T-helper 1 cell (primary cell): ENCODE results near the gene SLC15A4.
A peak's percentile ranks its signal among the peaks of the same experiment; 100 is the strongest.
"Not testable (repeated sequence)": the region's sequence is repeated elsewhere in the genome, so short reads cannot be mapped to it uniquely, and the experiment has no call there.

Experiments used
- DNase-seq, 5 donors: peaks; one replicate each; pipeline ENCODE4 v3.0.0-alpha.2; 2012 to 2020

The SLC15A4 gene

DNA sequence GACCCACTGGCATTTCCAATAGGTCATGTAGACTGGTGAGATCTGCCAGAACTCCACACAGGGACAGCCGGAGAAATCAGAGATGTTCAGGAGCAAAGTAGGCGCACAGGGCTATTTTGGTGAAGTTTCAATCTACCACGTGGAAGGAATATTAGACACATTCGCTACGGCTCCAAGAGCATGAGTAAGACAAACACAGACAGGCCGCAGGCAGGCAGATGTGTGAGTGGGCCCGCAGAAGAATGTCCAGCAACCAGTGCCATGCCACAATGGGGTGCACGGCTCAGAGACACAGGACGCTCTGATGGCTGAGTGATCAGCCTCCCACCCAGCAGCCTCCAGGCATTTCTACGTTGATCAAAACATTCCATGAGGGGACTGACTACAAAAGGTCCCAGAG, 10.4 kb downstream of the SLC15A4 start:
- DNase-seq: no peak

GRCh38 chr12:128811806-128812205, 12.0 kb downstream of the SLC15A4 start:
- no peak for DNase-seq

DNA sequence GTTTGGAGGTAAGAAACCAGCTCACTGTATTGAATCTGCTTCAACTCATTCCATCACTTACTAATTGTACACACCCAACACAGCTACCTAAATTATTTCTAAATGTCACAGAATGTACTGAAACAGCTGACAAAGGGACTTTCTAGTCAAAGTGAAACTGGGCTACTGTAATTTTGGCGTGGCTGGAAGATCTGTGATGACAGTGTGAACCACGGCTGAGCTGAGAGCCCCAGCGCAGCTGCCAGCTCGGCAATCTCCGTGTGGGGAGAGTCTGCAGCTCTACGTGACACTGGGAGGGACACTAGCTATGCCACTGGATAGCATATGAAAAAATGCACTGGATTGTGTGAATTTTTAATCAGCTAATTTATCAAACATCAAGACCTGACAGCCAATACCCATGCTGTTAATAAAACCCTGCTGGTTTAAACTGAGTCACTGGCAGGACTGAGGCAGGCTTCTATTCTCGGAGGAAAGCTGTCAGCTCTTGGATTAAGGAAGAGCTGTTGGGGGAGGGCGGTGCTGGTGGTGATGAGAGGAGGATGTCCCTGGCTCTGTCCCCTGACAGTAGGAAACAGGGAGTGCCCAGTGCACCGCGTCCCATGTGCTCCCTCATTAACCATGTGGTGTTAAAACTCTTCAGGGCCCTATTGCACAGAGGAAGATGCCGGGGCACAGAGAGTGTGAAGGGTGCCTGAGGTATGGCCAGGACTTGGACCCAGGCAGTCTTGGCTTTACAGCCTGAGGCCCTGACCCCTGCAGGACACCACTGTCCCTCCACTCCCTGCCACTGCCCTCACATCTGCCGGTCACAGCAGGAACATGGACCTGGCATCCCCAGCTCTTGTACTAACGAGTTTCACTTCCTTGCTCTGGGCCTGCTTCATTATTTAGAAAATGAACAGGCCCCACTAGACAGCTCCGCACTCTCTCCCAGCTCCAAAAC, 13.3 kb downstream of the SLC15A4 start:
- peak in 1 of 5 donors; percentile 46 for DNase-seq

- no peak for DNase-seq
Observed at GRCh38 chr12:128808651-128809050, 15.1 kb downstream of the SLC15A4 start.

DNA sequence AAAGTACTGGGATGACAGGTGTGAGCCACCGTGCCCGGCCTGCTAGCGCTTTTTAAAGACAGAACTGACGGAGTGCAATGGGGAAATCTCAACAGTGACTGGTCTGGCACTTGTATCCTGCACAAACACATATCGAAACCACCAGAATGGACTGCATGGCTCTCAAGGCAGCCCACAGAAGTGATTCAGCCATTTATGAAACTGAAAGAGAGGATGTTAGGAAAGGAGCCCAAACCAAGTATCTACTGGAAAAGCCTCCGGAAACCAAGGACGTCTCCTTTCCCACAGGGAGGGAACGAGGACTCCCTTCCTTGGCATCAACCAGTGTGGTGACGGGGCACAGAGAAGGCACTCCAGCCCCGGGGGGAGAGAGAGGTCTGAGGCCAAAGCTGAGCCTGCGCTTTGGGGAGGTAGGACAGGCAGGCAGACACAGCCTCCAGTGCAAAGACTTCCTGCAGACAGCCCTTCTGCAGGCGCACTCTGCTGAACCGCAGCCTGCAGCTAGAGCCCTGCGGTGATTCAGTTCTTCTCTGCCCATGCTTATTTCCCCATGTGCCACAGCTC, 16.5 kb downstream of the SLC15A4 start:
- no peak for DNase-seq

GRCh38 chr12:128806573-128806972, 17.2 kb downstream of the SLC15A4 start:
- DNase-seq: no peak

DNA sequence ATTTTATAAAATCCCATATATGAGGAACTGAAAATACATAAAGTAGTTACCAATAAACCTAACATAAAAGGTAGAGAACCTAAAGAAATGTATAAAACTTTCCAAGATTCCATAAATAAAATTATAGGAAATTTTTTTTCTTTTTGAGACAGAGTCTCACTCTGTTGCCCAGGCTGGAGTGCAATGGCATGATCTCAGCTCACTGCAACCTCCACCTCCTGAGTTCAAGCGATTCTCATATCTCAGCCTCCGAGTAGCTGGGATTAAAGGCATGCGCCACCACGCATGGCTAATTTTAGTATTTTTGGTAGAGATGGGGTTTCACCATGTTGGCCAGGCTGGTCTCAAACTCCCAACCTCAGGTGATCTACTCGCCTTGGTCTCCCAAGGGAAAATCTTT, 18.4 kb downstream of the SLC15A4 start:
- DNase-seq: not testable (repeated sequence)

DNA sequence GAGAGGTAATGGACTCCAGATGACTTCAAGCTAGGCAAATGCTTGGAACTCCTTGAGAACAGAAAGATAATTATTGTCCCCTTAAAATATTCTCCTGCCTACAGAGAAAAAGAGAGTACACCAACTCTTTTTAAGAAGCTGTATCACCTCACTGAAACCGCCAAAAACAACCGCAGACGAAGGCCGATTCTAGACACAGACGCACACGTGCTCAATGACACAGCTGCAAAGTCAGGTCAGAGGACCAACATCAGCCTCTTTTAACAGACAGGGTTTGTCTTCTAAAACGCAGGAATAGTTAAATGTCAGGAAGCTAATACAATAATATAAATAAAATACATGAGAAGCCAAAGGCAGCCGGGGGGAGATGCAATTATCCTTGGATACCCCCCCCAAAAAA, 19.0 kb downstream of the SLC15A4 start:
- no peak for DNase-seq

DNA sequence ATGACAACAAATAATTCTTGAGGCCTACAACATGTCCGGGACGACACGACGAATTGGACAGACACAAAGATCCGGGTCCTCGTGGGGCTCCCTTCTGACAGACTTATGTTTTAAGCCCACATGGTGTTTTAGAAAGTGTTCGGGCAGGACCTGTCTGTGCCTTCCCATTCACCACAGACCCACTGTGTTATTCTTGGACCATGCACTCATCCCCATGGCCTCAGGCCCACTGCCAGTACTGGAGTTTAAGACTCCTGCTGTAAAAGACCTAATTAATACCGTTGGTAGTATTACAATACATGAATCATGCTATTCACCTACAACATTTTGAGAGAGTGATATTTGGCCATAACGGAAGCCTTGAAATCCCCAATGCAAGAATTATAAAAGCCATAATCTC, 20.0 kb downstream of the SLC15A4 start:
- DNase-seq: no peak

DNA sequence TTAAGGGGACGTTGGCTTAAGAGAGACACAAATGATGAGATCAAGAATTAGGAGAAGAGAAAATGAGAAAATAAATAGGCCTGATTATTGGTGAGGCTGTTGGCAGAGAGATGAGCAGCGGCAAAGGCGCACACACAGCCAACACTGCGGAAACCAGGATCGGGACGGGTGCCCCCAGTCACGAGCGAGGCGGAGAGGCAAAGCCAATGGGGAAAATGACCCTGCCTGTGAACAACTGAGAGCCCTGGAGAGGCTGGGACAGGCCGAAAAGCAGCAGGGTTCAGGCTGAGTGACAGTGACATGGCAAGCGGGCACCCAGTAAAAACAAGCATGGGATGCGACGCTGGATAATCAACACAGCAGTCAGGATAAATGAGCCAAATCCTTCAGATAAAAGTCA, 21.0 kb downstream of the SLC15A4 start:
- DNase-seq: no peak

GRCh38 chr12:128801879-128802391, 21.8 kb downstream of the SLC15A4 start:
- no peak for DNase-seq

GRCh38 chr12:128800606-128801005, 23.2 kb downstream of the SLC15A4 start:
- no peak for DNase-seq

- no peak for DNase-seq
Observed at GRCh38 chr12:128798571-128799341, 25.0 kb downstream of the SLC15A4 start.

GRCh38 chr12:128797119-128798118, 26.3 kb downstream of the SLC15A4 start:
- no peak for DNase-seq

DNA sequence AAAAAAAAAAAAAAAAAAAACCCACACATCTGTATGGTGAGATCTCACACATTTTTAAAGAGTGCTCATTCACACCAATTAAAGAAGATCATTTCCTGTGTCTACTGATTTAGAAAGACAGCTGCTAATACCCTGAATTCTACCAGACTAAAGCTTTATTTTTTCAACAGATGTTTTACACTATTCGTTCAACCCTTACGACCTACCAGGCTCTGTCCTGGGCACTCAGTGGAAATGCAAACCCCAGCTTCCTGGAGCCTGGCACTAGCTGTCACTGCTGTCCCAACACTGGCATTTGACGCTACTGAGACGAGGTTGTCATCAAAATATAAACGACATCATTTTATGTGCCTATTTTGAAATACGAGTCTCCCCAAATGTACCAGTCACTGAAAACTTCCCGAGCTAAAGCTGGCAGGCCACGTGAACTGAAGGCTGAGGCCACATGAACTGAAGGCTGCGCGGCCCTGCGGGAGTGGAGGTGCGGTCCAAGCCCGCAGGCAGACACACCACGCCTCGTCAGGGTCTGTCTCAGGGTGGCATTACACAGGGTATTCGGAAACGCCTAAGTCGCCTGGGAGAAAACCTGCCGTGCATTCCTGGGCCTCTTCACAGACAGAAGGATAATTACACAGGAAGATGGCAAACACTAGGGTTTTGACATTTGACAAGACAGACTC, 27.2 kb downstream of the SLC15A4 start:
- no peak for DNase-seq

DNA sequence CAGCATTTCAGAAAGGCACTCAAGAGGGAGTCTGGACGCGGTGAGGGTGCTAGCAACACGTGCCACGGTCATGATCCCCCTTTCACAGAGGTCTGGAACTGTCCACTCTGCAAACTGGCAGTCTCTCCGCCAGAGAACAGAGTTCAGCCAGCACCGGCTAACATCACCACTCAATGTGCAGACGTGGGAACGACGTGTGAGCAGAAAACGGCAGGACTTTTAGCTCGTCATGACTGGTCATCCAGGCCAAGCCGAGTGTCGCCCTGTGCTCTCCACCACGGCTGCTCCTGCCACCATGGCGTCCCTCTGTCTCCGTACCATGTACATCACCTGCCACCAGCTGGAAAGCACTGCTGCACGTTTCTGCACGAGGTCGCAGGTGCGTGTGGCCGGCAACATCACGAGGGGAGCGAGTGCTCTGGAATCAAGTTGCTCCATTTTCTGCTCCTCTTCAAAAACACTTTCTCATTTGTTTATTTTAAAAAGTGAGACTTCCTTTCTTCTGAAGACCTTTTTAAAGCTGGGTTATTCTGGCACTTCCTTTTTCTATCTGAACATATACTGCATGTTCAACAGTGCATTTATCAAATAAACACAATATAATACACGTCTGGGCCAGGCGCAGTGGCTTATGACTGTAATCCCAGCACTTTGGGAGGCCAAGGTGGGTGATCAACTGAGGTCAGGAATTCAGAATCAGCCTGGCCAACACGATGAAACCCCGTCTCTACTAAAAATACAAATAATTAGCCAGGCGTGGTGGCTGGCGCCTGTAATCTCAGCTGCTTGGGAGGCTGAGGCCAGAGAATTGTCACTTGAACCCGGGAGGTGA, 28.0 kb downstream of the SLC15A4 start:
- no peak for DNase-seq

- no peak for DNase-seq
Observed at GRCh38 chr12:128794661-128795529, 28.9 kb downstream of the SLC15A4 start.

DNA sequence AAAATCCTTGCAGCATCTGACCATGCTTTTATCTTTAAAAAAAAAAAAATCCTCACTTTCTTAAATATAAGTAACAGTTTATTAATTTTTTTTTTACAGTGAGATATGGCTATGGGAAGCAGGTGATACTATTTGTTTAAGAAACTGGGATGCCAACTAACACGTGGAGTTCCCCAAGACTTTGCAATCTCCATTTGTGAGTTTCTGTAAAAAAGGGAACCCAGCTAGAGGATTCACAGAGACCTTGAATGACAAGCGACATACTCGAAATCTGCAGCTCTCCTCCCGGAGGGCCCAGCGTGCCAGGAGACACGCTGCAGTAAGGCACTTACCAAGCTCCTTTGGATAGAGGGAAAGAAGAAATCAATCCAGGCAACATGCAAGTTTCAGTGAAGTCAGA, 30.1 kb downstream of the SLC15A4 start:
- DNase-seq: no peak

- no peak for DNase-seq
Observed at GRCh38 chr12:128792881-128793280, 30.9 kb downstream of the SLC15A4 start.
